ENCODE data around the gene PFKP.

Gene PFKP

GRCh38 chr10:3180355-3181025 is 113.1 kb downstream of the PFKP start:
- H3K9ac ChIP-seq (ENCODE audit: low read length), result no peak overlapping the region
- no peaks in the 10 kb centered on the region for H4K20me1 ChIP-seq (ENCODE audit: low read depth, low read length)
- no peaks in the 10 kb centered on the region for H3F3A ChIP-seq (ENCODE audit: insufficient read depth)
- TF ChIP-seq EZH2phosphoT487 (conservative IDR thresholded peaks at IDR 0.05; ENCODE audit: low read length), result no peak
- TF ChIP-seq, protein P1, sequence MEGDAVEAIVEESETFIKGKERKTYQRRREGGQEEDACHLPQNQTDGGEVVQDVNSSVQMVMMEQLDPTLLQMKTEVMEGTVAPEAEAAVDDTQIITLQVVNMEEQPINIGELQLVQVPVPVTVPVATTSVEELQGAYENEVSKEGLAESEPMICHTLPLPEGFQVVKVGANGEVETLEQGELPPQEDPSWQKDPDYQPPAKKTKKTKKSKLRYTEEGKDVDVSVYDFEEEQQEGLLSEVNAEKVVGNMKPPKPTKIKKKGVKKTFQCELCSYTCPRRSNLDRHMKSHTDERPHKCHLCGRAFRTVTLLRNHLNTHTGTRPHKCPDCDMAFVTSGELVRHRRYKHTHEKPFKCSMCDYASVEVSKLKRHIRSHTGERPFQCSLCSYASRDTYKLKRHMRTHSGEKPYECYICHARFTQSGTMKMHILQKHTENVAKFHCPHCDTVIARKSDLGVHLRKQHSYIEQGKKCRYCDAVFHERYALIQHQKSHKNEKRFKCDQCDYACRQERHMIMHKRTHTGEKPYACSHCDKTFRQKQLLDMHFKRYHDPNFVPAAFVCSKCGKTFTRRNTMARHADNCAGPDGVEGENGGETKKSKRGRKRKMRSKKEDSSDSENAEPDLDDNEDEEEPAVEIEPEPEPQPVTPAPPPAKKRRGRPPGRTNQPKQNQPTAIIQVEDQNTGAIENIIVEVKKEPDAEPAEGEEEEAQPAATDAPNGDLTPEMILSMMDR (IDR thresholded peaks at IDR 0.05; ENCODE audit: insufficient read depth, low read length, poor library complexity, severe bottlenecking), result no peak
- H3K79me2 ChIP-seq (ENCODE audit: insufficient read depth, low read length), result no peaks in the 10 kb centered on the region
- H3K9me3 ChIP-seq (ENCODE audit: insufficient read depth, low read length), result no peaks in the 10 kb centered on the region
- H2AFZ ChIP-seq (ENCODE audit: low read depth, low read length, severe bottlenecking), result no peak overlapping the region
- H3K4me2 ChIP-seq (ENCODE audit: low read depth, low read length, poor library complexity, severe bottlenecking), result no peak overlapping the region
- no peaks in the 10 kb centered on the region for H3K36me3 ChIP-seq (ENCODE audit: low read length)
- no peak overlapping the region for H3K27ac ChIP-seq (ENCODE audit: low read depth, low read length)
- no peak overlapping the region for H3K4me3 ChIP-seq (ENCODE audit: insufficient read depth, low read length, poor library complexity, severe bottlenecking)
- H3K9me2 ChIP-seq (replicated peaks; ENCODE audit: insufficient read depth, low read length), result no peaks in the 10 kb centered on the region
- no peaks in the 10 kb centered on the region for H3K27me3 ChIP-seq (ENCODE audit: low read length)

DNA sequence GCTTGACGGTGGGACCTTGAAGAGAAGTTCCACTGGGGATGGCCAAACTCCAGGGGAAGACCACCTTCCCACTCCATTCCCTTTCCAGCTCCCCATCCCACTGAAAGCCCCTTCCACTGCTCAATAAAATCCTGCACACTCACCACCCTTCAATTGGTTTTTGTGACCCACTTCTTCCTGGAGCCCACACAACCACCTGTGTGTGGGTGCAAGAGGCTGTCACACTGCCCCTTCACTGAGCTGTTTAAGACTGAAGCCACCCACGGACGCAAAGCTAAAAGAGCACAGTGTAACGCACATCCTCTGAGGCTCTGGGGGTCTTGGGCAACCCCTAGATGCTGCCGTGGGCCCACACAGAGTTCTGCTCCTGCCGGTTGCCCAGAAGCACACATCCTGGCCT is 118.0 kb downstream of the PFKP start:
- no peak overlapping the region for H3K9ac ChIP-seq (ENCODE audit: low read length)
- H3F3A ChIP-seq (ENCODE audit: insufficient read depth), result no peaks in the 10 kb centered on the region
- TF ChIP-seq, protein P1 (IDR thresholded peaks at IDR 0.05; ENCODE audit: insufficient read depth, low read length, poor library complexity, severe bottlenecking), result no peak
- TF ChIP-seq EZH2phosphoT487 (conservative IDR thresholded peaks at IDR 0.05; ENCODE audit: low read length), result no peak
- no peaks in the 10 kb centered on the region for H3K9me2 ChIP-seq (replicated peaks; ENCODE audit: insufficient read depth, low read length)
- no peak overlapping the region for H3K27ac ChIP-seq (ENCODE audit: low read depth, low read length)
- H3K4me2 ChIP-seq (ENCODE audit: low read depth, low read length, poor library complexity, severe bottlenecking), result no peak overlapping the region
- H3K9me3 ChIP-seq (ENCODE audit: insufficient read depth, low read length), result no peaks in the 10 kb centered on the region
- H3K27me3 ChIP-seq (ENCODE audit: low read length), result no peaks in the 10 kb centered on the region
- H3K36me3 ChIP-seq (ENCODE audit: low read length), result no peaks in the 10 kb centered on the region
- H4K20me1 ChIP-seq (ENCODE audit: low read depth, low read length), result no peaks in the 10 kb centered on the region
- H2AFZ ChIP-seq (ENCODE audit: low read depth, low read length, severe bottlenecking), result no peak overlapping the region
- H3K79me2 ChIP-seq (ENCODE audit: insufficient read depth, low read length), result no peaks in the 10 kb centered on the region
- H3K4me3 ChIP-seq (ENCODE audit: insufficient read depth, low read length, poor library complexity, severe bottlenecking), result no peak overlapping the region

GRCh38 chr10:3186368-3186767 is 119.0 kb downstream of the PFKP start:
- no peak overlapping the region for H3K9ac ChIP-seq (ENCODE audit: low read length)
- no peaks in the 10 kb centered on the region for H3K79me2 ChIP-seq (ENCODE audit: insufficient read depth, low read length)
- no peaks in the 10 kb centered on the region for H3K36me3 ChIP-seq (ENCODE audit: low read length)
- H3K4me2 ChIP-seq (ENCODE audit: low read depth, low read length, poor library complexity, severe bottlenecking), result no peak overlapping the region
- no peak overlapping the region for H3K4me3 ChIP-seq (ENCODE audit: insufficient read depth, low read length, poor library complexity, severe bottlenecking)
- H3K9me2 ChIP-seq (replicated peaks; ENCODE audit: insufficient read depth, low read length), result no peaks in the 10 kb centered on the region
- H2AFZ ChIP-seq (ENCODE audit: low read depth, low read length, severe bottlenecking), result no peak overlapping the region
- no peaks in the 10 kb centered on the region for H3F3A ChIP-seq (ENCODE audit: insufficient read depth)
- H3K27ac ChIP-seq (ENCODE audit: low read depth, low read length), result no peak overlapping the region
- H4K20me1 ChIP-seq (ENCODE audit: low read depth, low read length), result no peaks in the 10 kb centered on the region
- H3K27me3 ChIP-seq (ENCODE audit: low read length), result no peaks in the 10 kb centered on the region
- no peaks in the 10 kb centered on the region for H3K9me3 ChIP-seq (ENCODE audit: insufficient read depth, low read length)
- TF ChIP-seq, protein P1 (IDR thresholded peaks at IDR 0.05; ENCODE audit: insufficient read depth, low read length, poor library complexity, severe bottlenecking), result no peak
- TF ChIP-seq EZH2phosphoT487 (conservative IDR thresholded peaks at IDR 0.05; ENCODE audit: low read length), result no peak

All from SU-DHL-6 (cell line).